Ascending aorta (tissue), 2 donors: ENCODE data around the gene NR2F2. TPM values are rescaled to one million over a fixed set of nuclear protein-coding genes. Genes with fewer than 3 reads are reported as not detected.

Source experiments
- DNase-seq, 2 donors: peaks; one replicate each; pipeline ENCODE4 v3.0.0-alpha.2; 2019; ENCODE audit warnings: low spot score in 2 of 2
- H3K27ac ChIP-seq, 2 donors: fragments of 200-600 bp; sonication (generic); one replicate each; pipeline ENCODE4 v1.5.1; 2016 to 2017; ENCODE audit warnings: mild to moderate bottlenecking in 1 of 2
- H3K27me3 ChIP-seq: fragments of 200-600 bp; sonication (generic); one replicate; pipeline ENCODE4 v1.5.1; 2017
- H3K36me3 ChIP-seq, 2 donors: fragments of 200-600 bp; sonication (generic); one replicate each; pipeline ENCODE4 v1.5.1; 2016
- H3K4me1 ChIP-seq, 2 donors: fragments of 200-600 bp; sonication (generic); one replicate each; pipeline ENCODE4 v1.5.1; 2016 to 2017; ENCODE audit warnings: mild to moderate bottlenecking in 1 of 2
- H3K4me3 ChIP-seq, 2 donors: fragments of 200-600 bp; sonication (generic); one replicate each; pipeline ENCODE4 v1.5.1; 2016 to 2017; ENCODE audit warnings: mild to moderate bottlenecking in 1 of 2
- H3K9me3 ChIP-seq, 2 donors: fragments of 200-600 bp; sonication (generic); one replicate each; pipeline ENCODE4 v1.5.1; 2016
- CTCF ChIP-seq, 3 experiments: fragments of 200-600 bp in 2 of 3; fragments of 450-650 bp in 1 of 3; sonication (generic) in 2 of 3; IDR thresholded peaks; one replicate each; pipeline ENCODE4 v1.5.1; 2016 to 2019; ENCODE audit warnings: antibody characterized with exemption in 3 of 3, mild to moderate bottlenecking in 1 of 3, moderate library complexity in 1 of 3
- intact Hi-C: fragments of 100-400 bp; cut with DNase I; formaldehyde crosslinking; loops from one replicate; pipeline ENCODE4 v1.15.1; 2023
- total RNA-seq: library from RNA; depleted of rRNA; stranded (reverse); fragments of >200 nt; gene quantifications from one replicate; pipeline ENCODE4 v1.1.0, GENCODE V29; 2016

NR2F2 gene
- total RNA-seq, 1 donor from 2014 or later: 126 TPM

- Histone ChIP-seq H3K27ac (no peak overlapping the region), H3K9me3 (peaks cover 3% of the 10 kb centered on the region in 2 donors), H3K4me1 (no peaks in the 10 kb centered on the region), H3K27me3 (no peaks in the 10 kb centered on the region), H3K4me3 (no peak overlapping the region), H3K36me3 (no peaks in the 10 kb centered on the region)
- no peak for DNase-seq
- intact Hi-C loops: no loop called here
- no peak for TF ChIP-seq CTCF (IDR thresholded peaks at IDR 0.05)
Measured at GRCh38 chr15:96303503-96304056, 26.9 kb upstream of the NR2F2 start.

GRCh38 chr15:96304839-96305238 is 25.7 kb upstream of the NR2F2 start:
- Histone ChIP-seq H3K27ac (no peak overlapping the region), H3K4me3 (no peak overlapping the region), H3K36me3 (no peaks in the 10 kb centered on the region), H3K9me3 (no peaks in the 10 kb centered on the region), H3K27me3 (no peaks in the 10 kb centered on the region), H3K4me1 (no peaks in the 10 kb centered on the region)
- intact Hi-C loops: no loop called here
- TF ChIP-seq CTCF (IDR thresholded peaks at IDR 0.05): no peak
- DNase-seq: no peak

DNA sequence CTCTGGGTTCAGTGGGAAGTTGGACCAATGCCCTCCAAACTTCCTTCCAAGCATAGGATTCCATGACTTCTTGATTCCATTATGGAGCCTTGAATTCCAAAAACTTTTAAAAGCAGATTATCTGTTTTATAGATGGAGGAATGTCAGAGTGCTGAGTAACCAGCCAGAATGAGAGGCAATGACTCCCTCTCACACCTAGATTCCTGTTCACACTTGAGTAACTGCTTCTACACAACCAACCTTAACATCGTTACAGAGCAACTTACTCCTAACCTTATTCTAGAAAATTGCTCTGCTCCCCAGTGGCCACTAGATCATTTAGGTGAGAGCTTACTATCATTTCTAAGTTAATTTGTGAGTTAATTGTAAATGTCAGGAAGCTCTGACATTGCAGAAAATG is 24.2 kb upstream of the NR2F2 start:
- Histone ChIP-seq H3K36me3 (no peaks in the 10 kb centered on the region), H3K27me3 (no peaks in the 10 kb centered on the region), H3K4me3 (no peak overlapping the region), H3K9me3 (no peaks in the 10 kb centered on the region), H3K4me1 (no peaks in the 10 kb centered on the region), H3K27ac (no peak overlapping the region)
- no peak for TF ChIP-seq CTCF (IDR thresholded peaks at IDR 0.05)
- intact Hi-C loops: no loop called here
- no peak for DNase-seq

GRCh38 chr15:96307856-96308394 is 22.6 kb upstream of the NR2F2 start:
- Histone ChIP-seq H3K27ac (no peak overlapping the region), H3K36me3 (no peaks in the 10 kb centered on the region), H3K4me1 (peaks cover 0 to 3% of the 10 kb centered on the region in 2 donors), H3K9me3 (no peaks in the 10 kb centered on the region), H3K27me3 (no peaks in the 10 kb centered on the region), H3K4me3 (no peak overlapping the region)
- TF ChIP-seq CTCF (IDR thresholded peaks at IDR 0.05): no peak
- DNase-seq: no peak
- intact Hi-C loops: no loop called here

DNA sequence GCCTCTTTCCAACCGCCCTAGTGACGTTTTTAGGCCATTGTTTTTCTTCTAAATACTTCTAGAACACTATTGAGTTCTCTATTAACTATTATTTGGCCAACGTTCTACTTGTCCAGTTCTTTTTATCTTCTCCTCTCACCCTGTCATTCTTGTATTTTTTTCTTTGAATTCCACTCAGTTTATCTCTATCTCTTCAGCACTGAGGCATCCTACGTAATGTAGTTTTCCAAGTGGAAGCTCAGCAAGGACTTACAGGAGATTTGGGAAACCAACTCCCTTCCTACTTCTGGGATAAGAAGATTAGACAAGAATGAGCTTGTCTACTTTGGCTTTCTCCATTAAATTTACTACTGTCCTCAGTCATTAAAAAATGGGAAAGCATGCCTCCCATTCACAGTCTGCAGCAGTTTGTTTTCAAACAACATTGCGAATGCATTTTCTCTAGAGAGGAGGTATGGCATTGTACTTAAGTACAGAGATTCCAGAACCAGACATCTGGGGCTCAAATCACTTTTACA is 21.3 kb upstream of the NR2F2 start:
- Histone ChIP-seq H3K27me3 (no peaks in the 10 kb centered on the region), H3K9me3 (no peaks in the 10 kb centered on the region), H3K27ac (no peak overlapping the region), H3K4me1 (peaks cover 0 to 3% of the 10 kb centered on the region in 2 donors), H3K36me3 (no peaks in the 10 kb centered on the region), H3K4me3 (no peak overlapping the region)
- no peak for DNase-seq
- intact Hi-C loops: no loop called here
- no peak for TF ChIP-seq CTCF (IDR thresholded peaks at IDR 0.05)
